ENCODE results near the gene RPL36.

GRCh38 chr19:5677136-5677535, 13.0 kb upstream of the RPL36 start:
- TF ChIP-seq SP1 (IDR thresholded peaks at IDR 0.05): no peak
- TF ChIP-seq L3MBTL2 (conservative IDR thresholded peaks at IDR 0.05): no peak
- no peak for TF ChIP-seq FOXA1 (IDR thresholded peaks at IDR 0.05)
- no peak for TF ChIP-seq BHLHE40 (IDR thresholded peaks at IDR 0.05; ENCODE audit: borderline replicate concordance)
- no peak for TF ChIP-seq ZNF384 (IDR thresholded peaks at IDR 0.05)
- TF ChIP-seq ARNT (IDR thresholded peaks at IDR 0.05): no peak
- no peak for TF ChIP-seq NFRKB (IDR thresholded peaks at IDR 0.05)
- TF ChIP-seq ELF4 (IDR thresholded peaks at IDR 0.05): no peak
- no peak for TF ChIP-seq FOXM1 (IDR thresholded peaks at IDR 0.05; ENCODE audit: borderline replicate concordance)
- no peak for TF ChIP-seq FOXK2 (IDR thresholded peaks at IDR 0.05)
- TF ChIP-seq, protein P1, sequence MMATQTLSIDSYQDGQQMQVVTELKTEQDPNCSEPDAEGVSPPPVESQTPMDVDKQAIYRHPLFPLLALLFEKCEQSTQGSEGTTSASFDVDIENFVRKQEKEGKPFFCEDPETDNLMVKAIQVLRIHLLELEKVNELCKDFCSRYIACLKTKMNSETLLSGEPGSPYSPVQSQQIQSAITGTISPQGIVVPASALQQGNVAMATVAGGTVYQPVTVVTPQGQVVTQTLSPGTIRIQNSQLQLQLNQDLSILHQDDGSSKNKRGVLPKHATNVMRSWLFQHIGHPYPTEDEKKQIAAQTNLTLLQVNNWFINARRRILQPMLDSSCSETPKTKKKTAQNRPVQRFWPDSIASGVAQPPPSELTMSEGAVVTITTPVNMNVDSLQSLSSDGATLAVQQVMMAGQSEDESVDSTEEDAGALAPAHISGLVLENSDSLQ (IDR thresholded peaks at IDR 0.05): no peak
- no peak for TF ChIP-seq TARDBP (IDR thresholded peaks at IDR 0.05)

Data from HEK293T (cell line).